ENCODE results near the gene PLOD1.

DNA sequence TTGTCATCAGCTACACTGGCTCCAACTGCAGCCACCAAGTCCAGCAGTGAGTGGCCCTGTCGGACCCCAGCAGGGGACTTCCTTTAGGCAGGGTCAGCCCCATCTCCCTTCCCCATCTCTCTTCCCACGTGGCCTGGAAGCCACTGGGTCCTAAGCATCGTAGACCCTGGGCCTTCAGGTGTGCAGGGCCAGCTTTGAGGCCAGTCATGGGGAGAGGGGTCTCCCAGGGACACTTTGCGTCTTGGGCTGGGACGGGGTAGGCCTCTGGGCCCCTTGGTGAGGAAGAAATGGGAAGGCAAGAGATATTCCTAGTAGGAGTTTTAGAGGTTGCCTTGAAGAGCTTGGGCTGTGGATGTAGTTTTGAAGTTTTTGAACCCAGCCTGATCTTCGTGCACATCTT lies 72.7 kb downstream of the PLOD1 start:
- TF ChIP-seq, protein P1, sequence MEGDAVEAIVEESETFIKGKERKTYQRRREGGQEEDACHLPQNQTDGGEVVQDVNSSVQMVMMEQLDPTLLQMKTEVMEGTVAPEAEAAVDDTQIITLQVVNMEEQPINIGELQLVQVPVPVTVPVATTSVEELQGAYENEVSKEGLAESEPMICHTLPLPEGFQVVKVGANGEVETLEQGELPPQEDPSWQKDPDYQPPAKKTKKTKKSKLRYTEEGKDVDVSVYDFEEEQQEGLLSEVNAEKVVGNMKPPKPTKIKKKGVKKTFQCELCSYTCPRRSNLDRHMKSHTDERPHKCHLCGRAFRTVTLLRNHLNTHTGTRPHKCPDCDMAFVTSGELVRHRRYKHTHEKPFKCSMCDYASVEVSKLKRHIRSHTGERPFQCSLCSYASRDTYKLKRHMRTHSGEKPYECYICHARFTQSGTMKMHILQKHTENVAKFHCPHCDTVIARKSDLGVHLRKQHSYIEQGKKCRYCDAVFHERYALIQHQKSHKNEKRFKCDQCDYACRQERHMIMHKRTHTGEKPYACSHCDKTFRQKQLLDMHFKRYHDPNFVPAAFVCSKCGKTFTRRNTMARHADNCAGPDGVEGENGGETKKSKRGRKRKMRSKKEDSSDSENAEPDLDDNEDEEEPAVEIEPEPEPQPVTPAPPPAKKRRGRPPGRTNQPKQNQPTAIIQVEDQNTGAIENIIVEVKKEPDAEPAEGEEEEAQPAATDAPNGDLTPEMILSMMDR (IDR thresholded peaks at IDR 0.05), result no peak
- TF ChIP-seq POLR2A (IDR thresholded peaks at IDR 0.05), result no peak
